Measurements from ENCODE around the gene TFEB.

GRCh38 chr6:41638935-41639808, 96.2 kb downstream of the TFEB start:
- no peak for TF ChIP-seq CTCF (IDR thresholded peaks at IDR 0.05)
- no peak for TF ChIP-seq POLR2A (IDR thresholded peaks at IDR 0.05)

Measured in thyroid gland (tissue), 4 donors.